ENCODE results near the gene MTA1.

MTA1 gene

GRCh38 chr14:105468621-105469241 is 49.1 kb downstream of the MTA1 start:
- peaks cover 34% of the 10 kb centered on the region for H3K4me1 ChIP-seq (ENCODE audit: control insufficient read depth, insufficient read depth, low read length)
- H3K4me3 ChIP-seq (ENCODE audit: low read length): no peak overlapping the region
- no peak overlapping the region for H3K9ac ChIP-seq (ENCODE audit: low read length)
- H3K9me3 ChIP-seq (ENCODE audit: control insufficient read depth, low read length): no peaks in the 10 kb centered on the region
- H3K36me3 ChIP-seq (ENCODE audit: control insufficient read depth, insufficient read depth, low read length): no peaks in the 10 kb centered on the region
- H3K27me3 ChIP-seq (ENCODE audit: control insufficient read depth, insufficient read depth, low read length): no peaks in the 10 kb centered on the region

DNA sequence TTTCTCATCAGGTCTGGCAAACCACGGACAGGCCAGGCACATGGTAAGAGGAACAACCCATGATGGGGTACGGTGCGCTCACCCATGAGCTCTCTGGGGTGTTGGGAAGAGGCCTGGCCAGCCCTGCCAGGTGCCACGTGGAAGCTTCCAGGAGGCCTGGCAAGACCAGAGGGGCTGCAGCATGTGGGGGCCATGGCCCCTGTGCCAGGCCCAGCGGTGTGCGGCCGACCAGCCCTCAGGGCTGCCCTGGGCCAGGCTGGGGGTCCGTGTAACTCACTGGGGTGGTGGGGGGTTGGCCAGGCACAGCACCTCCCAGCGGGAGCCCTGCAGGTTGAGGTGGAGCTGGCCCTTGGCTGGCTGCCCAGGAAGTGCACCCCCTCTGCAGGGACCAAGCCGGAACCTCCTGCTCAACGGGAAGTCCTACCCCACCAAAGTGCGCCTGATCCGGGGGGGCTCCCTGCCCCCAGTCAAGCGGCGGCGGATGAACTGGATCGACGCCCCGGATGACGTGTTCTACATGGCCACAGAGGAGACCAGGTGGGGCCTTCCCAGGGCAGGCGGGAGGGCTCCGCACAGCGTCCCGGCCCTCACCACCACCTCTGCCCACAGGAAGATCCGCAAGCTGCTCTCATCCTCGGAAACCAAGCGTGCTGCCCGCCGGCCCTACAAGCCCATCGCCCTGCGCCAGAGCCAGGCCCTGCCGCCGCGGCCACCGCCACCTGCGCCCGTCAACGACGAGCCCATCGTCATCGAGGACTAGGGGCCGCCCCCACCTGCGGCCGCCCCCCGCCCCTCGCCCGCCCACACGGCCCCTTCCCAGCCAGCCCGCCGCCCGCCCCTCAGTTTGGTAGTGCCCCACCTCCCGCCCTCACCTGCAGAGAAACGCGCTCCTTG is 50.1 kb downstream of the MTA1 start:
- H3K4me3 ChIP-seq (ENCODE audit: low read length): no peak overlapping the region
- H3K4me1 ChIP-seq (ENCODE audit: control insufficient read depth, insufficient read depth, low read length): peaks cover 36% of the 10 kb centered on the region
- no peaks in the 10 kb centered on the region for H3K9me3 ChIP-seq (ENCODE audit: control insufficient read depth, low read length)
- H3K36me3 ChIP-seq (ENCODE audit: control insufficient read depth, insufficient read depth, low read length): no peaks in the 10 kb centered on the region
- no peaks in the 10 kb centered on the region for H3K27me3 ChIP-seq (ENCODE audit: control insufficient read depth, insufficient read depth, low read length)
- H3K9ac ChIP-seq (ENCODE audit: low read length): no peak overlapping the region

GRCh38 chr14:105470350-105471296 is 51.0 kb downstream of the MTA1 start:
- Histone ChIP-seq H3K27me3 (ENCODE audit: control insufficient read depth, insufficient read depth, low read length) (peaks cover 4% of the 10 kb centered on the region), H3K4me3 (ENCODE audit: low read length) (no peak overlapping the region), H3K36me3 (ENCODE audit: control insufficient read depth, insufficient read depth, low read length) (no peaks in the 10 kb centered on the region), H3K9me3 (ENCODE audit: control insufficient read depth, low read length) (no peaks in the 10 kb centered on the region), H3K4me1 (ENCODE audit: control insufficient read depth, insufficient read depth, low read length) (peaks cover 41% of the 10 kb centered on the region), H3K9ac (ENCODE audit: low read length) (no peak overlapping the region)

GRCh38 chr14:105471297-105471821 is 51.7 kb downstream of the MTA1 start:
- H3K36me3 ChIP-seq (ENCODE audit: control insufficient read depth, insufficient read depth, low read length): no peaks in the 10 kb centered on the region
- H3K9ac ChIP-seq (ENCODE audit: low read length): no peak overlapping the region
- peaks cover 48% of the 10 kb centered on the region for H3K4me1 ChIP-seq (ENCODE audit: control insufficient read depth, insufficient read depth, low read length)
- H3K9me3 ChIP-seq (ENCODE audit: control insufficient read depth, low read length): no peaks in the 10 kb centered on the region
- H3K4me3 ChIP-seq (ENCODE audit: low read length): no peak overlapping the region
- H3K27me3 ChIP-seq (ENCODE audit: control insufficient read depth, insufficient read depth, low read length): peaks cover 7% of the 10 kb centered on the region

DNA sequence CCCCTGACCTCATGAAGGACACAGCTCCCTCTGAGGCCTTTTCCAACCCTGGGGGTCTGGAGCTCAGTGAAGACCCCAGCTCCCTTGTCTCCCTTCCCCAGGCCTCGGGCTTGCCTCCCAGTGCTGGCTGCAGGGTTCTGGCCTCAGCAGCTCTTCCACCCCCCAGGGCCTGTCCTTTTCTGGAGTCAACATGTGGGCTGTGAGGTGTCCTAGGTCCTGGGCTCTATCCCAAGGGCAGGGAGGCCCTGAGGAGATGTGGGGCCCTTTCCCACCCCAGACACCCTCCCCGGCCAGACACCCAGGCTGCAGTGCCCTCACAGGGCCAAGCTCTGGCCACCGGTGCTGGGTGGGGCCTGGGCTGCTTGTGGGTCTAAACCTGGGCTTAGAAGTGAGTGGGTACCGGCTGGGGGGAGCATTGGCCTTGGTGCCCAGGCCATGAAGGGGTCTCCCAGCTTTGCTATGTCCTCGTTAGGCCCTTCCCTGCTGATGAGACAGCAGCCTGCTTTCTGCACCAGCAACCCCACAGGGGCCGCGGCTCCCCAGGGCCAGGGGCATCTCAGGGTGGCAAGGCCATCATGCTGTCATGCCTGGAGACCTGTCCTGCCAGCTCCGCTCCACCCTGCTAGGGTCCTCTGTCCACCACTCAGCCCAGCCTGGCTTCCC is 52.3 kb downstream of the MTA1 start:
- Histone ChIP-seq H3K4me1 (ENCODE audit: control insufficient read depth, insufficient read depth, low read length) (peaks cover 54% of the 10 kb centered on the region), H3K4me3 (ENCODE audit: low read length) (no peak overlapping the region), H3K9me3 (ENCODE audit: control insufficient read depth, low read length) (no peaks in the 10 kb centered on the region), H3K27me3 (ENCODE audit: control insufficient read depth, insufficient read depth, low read length) (peaks cover 7% of the 10 kb centered on the region), H3K9ac (ENCODE audit: low read length) (no peak overlapping the region), H3K36me3 (ENCODE audit: control insufficient read depth, insufficient read depth, low read length) (no peaks in the 10 kb centered on the region)

GRCh38 chr14:105472486-105472991 is 52.9 kb downstream of the MTA1 start:
- Histone ChIP-seq H3K9me3 (ENCODE audit: control insufficient read depth, low read length) (no peaks in the 10 kb centered on the region), H3K9ac (ENCODE audit: low read length) (peak overlapping the region; percentile 43), H3K27me3 (ENCODE audit: control insufficient read depth, insufficient read depth, low read length) (peaks cover 7% of the 10 kb centered on the region), H3K4me3 (ENCODE audit: low read length) (no peak overlapping the region), H3K36me3 (ENCODE audit: control insufficient read depth, insufficient read depth, low read length) (no peaks in the 10 kb centered on the region), H3K4me1 (ENCODE audit: control insufficient read depth, insufficient read depth, low read length) (peaks cover 60% of the 10 kb centered on the region)

- H3K4me1 ChIP-seq (ENCODE audit: control insufficient read depth, insufficient read depth, low read length): peaks cover 60% of the 10 kb centered on the region
- peak overlapping the region; percentile 17 for H3K4me3 ChIP-seq (ENCODE audit: low read length)
- H3K36me3 ChIP-seq (ENCODE audit: control insufficient read depth, insufficient read depth, low read length): no peaks in the 10 kb centered on the region
- H3K9me3 ChIP-seq (ENCODE audit: control insufficient read depth, low read length): no peaks in the 10 kb centered on the region
- peak overlapping the region; percentile 55 for H3K9ac ChIP-seq (ENCODE audit: low read length)
- peaks cover 7% of the 10 kb centered on the region for H3K27me3 ChIP-seq (ENCODE audit: control insufficient read depth, insufficient read depth, low read length)
Measured at GRCh38 chr14:105473033-105473676, 53.5 kb downstream of the MTA1 start.

DNA sequence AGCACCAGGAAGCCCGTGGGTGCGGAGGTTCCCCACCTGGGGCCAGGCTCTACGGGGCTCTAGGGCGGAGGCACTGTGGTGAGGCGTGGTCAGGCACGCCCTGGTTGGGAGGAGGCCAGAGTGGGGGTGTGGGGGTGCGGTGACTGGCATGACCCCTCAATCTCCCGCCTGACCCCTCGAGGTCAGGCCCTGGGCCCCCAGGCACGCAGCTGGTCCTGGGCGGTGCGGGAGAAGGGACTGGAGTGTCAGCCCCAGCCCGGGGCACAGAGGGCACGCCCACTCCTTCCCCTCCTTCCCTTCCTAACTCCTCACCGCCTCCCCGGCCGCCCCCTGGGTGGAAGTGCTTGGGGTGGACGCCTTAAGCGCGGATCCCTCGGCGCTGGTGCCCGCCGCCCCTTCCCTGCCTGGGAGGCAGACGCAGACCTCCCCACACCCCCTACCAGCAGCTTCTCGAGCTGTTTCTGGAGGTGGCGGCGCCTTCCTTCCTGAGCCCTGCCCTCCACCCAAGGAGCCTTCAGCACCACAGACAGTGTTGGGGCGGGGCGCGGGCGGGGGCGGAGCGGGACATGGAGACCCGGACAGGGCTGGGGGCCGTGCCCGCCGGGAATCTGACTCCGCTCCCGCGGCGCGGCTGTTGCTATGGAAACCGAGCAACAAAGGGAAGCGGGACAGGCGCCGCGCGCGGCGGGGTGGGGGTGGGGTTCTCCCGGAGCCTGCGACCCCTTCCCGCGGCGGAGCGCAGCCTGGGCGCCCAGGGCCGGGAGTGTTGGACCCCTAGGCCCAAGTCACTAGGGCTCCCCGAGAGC is 54.3 kb downstream of the MTA1 start:
- no peaks in the 10 kb centered on the region for H3K36me3 ChIP-seq (ENCODE audit: control insufficient read depth, insufficient read depth, low read length)
- H3K9ac ChIP-seq (ENCODE audit: low read length): peak overlapping the region; percentile 55
- peaks cover 57% of the 10 kb centered on the region for H3K4me1 ChIP-seq (ENCODE audit: control insufficient read depth, insufficient read depth, low read length)
- H3K27me3 ChIP-seq (ENCODE audit: control insufficient read depth, insufficient read depth, low read length): peaks cover 7% of the 10 kb centered on the region
- H3K9me3 ChIP-seq (ENCODE audit: control insufficient read depth, low read length): no peaks in the 10 kb centered on the region
- H3K4me3 ChIP-seq (ENCODE audit: low read length): peak overlapping the region; percentile 17

GRCh38 chr14:105474483-105475268 is 55.0 kb downstream of the MTA1 start, which contains the start of gene CRIP2:
CRIP2 (plus strand) TSS chr14:105474821; CDS start chr14:105474863, 42 bp downstream.
- Histone ChIP-seq H3K36me3 (ENCODE audit: control insufficient read depth, insufficient read depth, low read length) (no peaks in the 10 kb centered on the region), H3K9ac (ENCODE audit: low read length) (peak within 1 kb of the TSS; percentile 61), H3K4me3 (ENCODE audit: low read length) (peak within 1 kb of the TSS; percentile 57), H3K9me3 (ENCODE audit: control insufficient read depth, low read length) (no peaks in the 10 kb centered on the region), H3K27me3 (ENCODE audit: control insufficient read depth, insufficient read depth, low read length) (peaks cover 7% of the 10 kb centered on the region), H3K4me1 (ENCODE audit: control insufficient read depth, insufficient read depth, low read length) (peaks cover 49% of the 10 kb centered on the region)
